ENCODE results near the gene RBP3. TPM values are rescaled to one million over a fixed set of nuclear protein-coding genes. Genes with fewer than 3 reads are reported as not detected.

The RBP3 gene
- total RNA-seq, 1 donor from 2014 or later, result not detected

- Mint-ChIP-seq H3K27ac (no peak overlapping the region), H3K4me3 (no peak overlapping the region), H3K4me1 (peaks cover 14% of the 10 kb centered on the region), H3K27me3 (ENCODE audit: insufficient read depth, low read depth) (peaks cover 8% of the 10 kb centered on the region), H3K36me3 (no peaks in the 10 kb centered on the region), H3K9me3 (no peaks in the 10 kb centered on the region)
- TF ChIP-seq EZH2 (IDR thresholded peaks at IDR 0.05) (no peak), EZH2phosphoT487 (IDR thresholded peaks at IDR 0.05) (no peak), CTCF (IDR thresholded peaks at IDR 0.05) (no peak)
- no peaks in the 10 kb centered on the region for H3K36me3 ChIP-seq
- H2AFZ ChIP-seq (replicated peaks), result no peak overlapping the region
- H3F3A ChIP-seq (ENCODE audit: low read depth), result no peaks in the 10 kb centered on the region
- no peaks in the 10 kb centered on the region for H3K4me1 ChIP-seq
- H3K79me2 ChIP-seq (ENCODE audit: low read depth), result no peaks in the 10 kb centered on the region
- no peaks in the 10 kb centered on the region for H4K20me1 ChIP-seq (ENCODE audit: low read depth)
- H3K27ac ChIP-seq, result no peak overlapping the region
- no peak for DNase-seq (ENCODE audit: low spot score)
- no peaks in the 10 kb centered on the region for H3K27me3 ChIP-seq
- H3K4me2 ChIP-seq, result no peak overlapping the region
- H3K4me3 ChIP-seq, result no peak overlapping the region
- no peaks in the 10 kb centered on the region for H3K9me3 ChIP-seq (ENCODE audit: low read depth)
- H3K9ac ChIP-seq, result no peak overlapping the region
Measured at GRCh38 chr10:47335906-47336305, 12.3 kb upstream of the RBP3 start.

- H3K27me3 ChIP-seq, result no peaks in the 10 kb centered on the region
- H3K4me2 ChIP-seq, result no peak overlapping the region
- H3K4me1 Mint-ChIP-seq, result peaks cover 14% of the 10 kb centered on the region
- no peak overlapping the region for H3K4me3 Mint-ChIP-seq
- no peak overlapping the region for H3K4me3 ChIP-seq
- H2AFZ ChIP-seq (replicated peaks), result no peak overlapping the region
- H3K4me1 ChIP-seq, result no peaks in the 10 kb centered on the region
- H3K36me3 Mint-ChIP-seq, result no peaks in the 10 kb centered on the region
- H3K36me3 ChIP-seq, result no peaks in the 10 kb centered on the region
- H3K27ac Mint-ChIP-seq, result no peak overlapping the region
- no peaks in the 10 kb centered on the region for H4K20me1 ChIP-seq (ENCODE audit: low read depth)
- no peaks in the 10 kb centered on the region for H3F3A ChIP-seq (ENCODE audit: low read depth)
- H3K9ac ChIP-seq, result no peak overlapping the region
- H3K9me3 ChIP-seq (ENCODE audit: low read depth), result no peaks in the 10 kb centered on the region
- H3K27ac ChIP-seq, result no peak overlapping the region
- TF ChIP-seq EZH2phosphoT487 (IDR thresholded peaks at IDR 0.05), result no peak
- no peak for TF ChIP-seq CTCF (IDR thresholded peaks at IDR 0.05)
- TF ChIP-seq EZH2 (IDR thresholded peaks at IDR 0.05), result no peak
- DNase-seq (ENCODE audit: low spot score), result no peak
- no peaks in the 10 kb centered on the region for H3K9me3 Mint-ChIP-seq
- H3K79me2 ChIP-seq (ENCODE audit: low read depth), result no peaks in the 10 kb centered on the region
- H3K27me3 Mint-ChIP-seq (ENCODE audit: insufficient read depth, low read depth), result peaks cover 7% of the 10 kb centered on the region
Measured at GRCh38 chr10:47336387-47337134, 11.6 kb upstream of the RBP3 start.

GRCh38 chr10:47337310-47337709, 10.9 kb upstream of the RBP3 start:
- H3K9ac ChIP-seq, result no peak overlapping the region
- no peak for DNase-seq (ENCODE audit: low spot score)
- no peaks in the 10 kb centered on the region for H3K27me3 ChIP-seq
- H4K20me1 ChIP-seq (ENCODE audit: low read depth), result no peaks in the 10 kb centered on the region
- no peaks in the 10 kb centered on the region for H3K9me3 Mint-ChIP-seq
- H3K4me3 Mint-ChIP-seq, result no peak overlapping the region
- no peak overlapping the region for H3K4me3 ChIP-seq
- H3K27me3 Mint-ChIP-seq (ENCODE audit: insufficient read depth, low read depth), result peaks cover 7% of the 10 kb centered on the region
- no peaks in the 10 kb centered on the region for H3F3A ChIP-seq (ENCODE audit: low read depth)
- peaks cover 10% of the 10 kb centered on the region for H3K4me1 Mint-ChIP-seq
- no peaks in the 10 kb centered on the region for H3K36me3 ChIP-seq
- TF ChIP-seq EZH2 (IDR thresholded peaks at IDR 0.05) (no peak), EZH2phosphoT487 (IDR thresholded peaks at IDR 0.05) (no peak), CTCF (IDR thresholded peaks at IDR 0.05) (no peak)
- no peak overlapping the region for H3K27ac Mint-ChIP-seq
- H2AFZ ChIP-seq (replicated peaks), result no peak overlapping the region
- H3K36me3 Mint-ChIP-seq, result no peaks in the 10 kb centered on the region
- no peak overlapping the region for H3K4me2 ChIP-seq
- H3K79me2 ChIP-seq (ENCODE audit: low read depth), result no peaks in the 10 kb centered on the region
- no peak overlapping the region for H3K27ac ChIP-seq
- no peaks in the 10 kb centered on the region for H3K9me3 ChIP-seq (ENCODE audit: low read depth)
- H3K4me1 ChIP-seq, result no peaks in the 10 kb centered on the region
